Measurements from ENCODE around the gene ENDOD1. TPM values are rescaled to one million over a fixed set of nuclear protein-coding genes. Genes with fewer than 3 reads are reported as not detected.

Gene ENDOD1
- polyA plus RNA-seq, 3 donors, result 18.1 to 24.4 (median 22.4) TPM

DNA sequence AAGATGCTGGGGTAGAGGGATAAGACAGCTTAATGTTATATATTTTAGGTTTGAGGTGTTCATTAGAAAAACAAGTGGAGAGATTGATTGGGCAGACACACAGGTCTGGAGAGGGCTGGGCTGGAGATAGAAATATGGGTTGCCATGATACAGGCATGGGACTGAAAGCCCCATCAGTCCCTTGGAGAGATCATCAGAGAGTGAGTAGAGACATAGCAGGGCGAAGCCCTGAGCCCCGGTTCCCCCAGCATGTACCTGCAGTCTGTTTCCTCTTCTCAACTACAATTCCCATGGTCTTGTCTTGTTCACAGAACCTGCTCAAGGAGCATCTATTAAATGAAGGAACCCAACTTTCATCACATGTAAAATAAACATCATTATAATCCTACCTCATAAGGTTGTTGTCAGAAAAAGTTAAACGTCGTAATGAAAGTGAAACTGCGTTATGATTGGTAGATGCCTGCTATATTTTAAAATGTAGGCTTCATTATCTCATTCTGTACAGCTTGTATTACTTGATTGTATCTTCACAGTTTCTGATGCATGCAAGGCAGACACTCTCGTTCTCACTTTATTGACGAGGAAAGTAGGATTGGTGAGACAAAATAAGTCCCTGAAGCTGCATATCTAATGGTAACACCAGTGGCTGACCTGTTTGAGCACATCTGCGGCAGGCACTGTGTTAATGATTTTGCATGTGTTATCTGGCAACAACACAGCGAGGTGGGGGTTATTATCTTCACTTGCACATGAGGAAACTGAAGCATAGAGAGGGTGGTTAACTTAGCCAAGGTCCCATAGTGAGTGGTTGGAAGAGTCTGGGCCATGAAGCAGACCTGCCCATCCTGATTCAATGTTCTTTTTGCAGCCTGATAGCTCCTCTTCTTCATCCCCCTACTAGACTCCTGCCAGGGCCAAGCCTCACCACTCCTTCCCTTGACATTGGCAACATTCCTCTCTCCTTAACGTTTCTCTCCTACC is 63.5 kb downstream of the ENDOD1 start:
- DNase-seq (ENCODE audit: extremely low read depth in 1 of 11, low read depth in 9 of 11, low spot score in 4 of 11), result no peak

DNA sequence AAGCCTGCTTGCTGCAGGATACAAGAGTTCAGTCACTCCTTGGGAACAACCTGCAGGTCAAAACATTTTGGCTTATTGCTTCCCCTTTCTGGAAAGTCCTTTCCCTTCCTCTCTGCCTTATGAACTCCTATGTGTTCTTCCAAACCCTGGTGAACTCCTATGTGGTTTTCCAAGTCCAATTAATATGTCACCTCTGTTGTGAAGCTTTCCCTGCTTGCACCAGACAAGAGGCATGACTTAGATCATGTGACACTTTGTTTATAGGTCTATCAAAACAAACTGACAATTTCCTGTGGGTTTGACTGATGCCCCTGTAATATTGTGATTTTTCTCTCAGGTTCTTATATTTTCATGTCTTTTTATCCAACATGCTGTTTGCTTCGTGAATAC is 64.2 kb downstream of the ENDOD1 start:
- DNase-seq (ENCODE audit: extremely low read depth in 1 of 11, low read depth in 9 of 11, low spot score in 4 of 11), result no peak

DNA sequence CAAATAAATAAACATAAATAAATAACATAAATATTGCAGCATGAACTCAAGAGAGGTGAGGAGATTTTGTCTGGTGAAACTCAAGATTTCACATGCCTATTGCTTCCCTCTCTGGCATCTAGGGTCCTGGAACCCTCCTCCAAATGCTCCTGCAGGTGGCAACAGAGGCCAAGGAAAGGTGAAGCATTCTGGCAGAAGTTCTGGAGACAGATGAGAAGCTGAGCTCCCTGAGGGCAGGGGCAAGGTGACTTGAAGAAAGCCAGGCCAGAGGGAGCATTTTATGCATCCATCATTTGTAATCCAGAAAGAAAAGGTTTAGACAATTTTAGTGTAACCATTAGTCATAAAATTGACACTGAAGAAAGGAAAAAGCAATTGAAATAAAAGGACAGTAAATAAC is 64.9 kb downstream of the ENDOD1 start:
- DNase-seq (ENCODE audit: extremely low read depth in 1 of 11, low read depth in 9 of 11, low spot score in 4 of 11), result peak in 6 of 11 donors; percentile 24 to 67 (median 44)

DNA sequence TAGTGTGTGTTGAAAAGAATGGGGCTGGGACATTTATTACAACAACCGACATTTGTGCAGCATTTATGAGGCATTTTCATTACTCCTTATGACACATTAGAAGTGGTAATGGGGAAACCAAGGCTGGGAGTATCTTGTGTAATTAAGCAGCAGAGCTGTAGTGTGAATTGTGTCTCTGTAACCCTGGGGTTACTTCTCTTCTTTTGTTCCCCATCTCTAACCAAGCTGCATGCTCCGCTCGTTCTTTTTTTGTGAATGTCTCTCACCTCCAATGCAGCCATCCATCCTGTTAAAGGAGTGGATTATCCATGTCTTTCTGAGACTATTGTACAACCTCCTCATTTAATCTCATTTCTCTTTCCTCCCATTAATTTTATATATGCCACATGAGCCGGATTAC is 65.7 kb downstream of the ENDOD1 start:
- DNase-seq (ENCODE audit: extremely low read depth in 1 of 11, low read depth in 9 of 11, low spot score in 4 of 11), result no peak

DNA sequence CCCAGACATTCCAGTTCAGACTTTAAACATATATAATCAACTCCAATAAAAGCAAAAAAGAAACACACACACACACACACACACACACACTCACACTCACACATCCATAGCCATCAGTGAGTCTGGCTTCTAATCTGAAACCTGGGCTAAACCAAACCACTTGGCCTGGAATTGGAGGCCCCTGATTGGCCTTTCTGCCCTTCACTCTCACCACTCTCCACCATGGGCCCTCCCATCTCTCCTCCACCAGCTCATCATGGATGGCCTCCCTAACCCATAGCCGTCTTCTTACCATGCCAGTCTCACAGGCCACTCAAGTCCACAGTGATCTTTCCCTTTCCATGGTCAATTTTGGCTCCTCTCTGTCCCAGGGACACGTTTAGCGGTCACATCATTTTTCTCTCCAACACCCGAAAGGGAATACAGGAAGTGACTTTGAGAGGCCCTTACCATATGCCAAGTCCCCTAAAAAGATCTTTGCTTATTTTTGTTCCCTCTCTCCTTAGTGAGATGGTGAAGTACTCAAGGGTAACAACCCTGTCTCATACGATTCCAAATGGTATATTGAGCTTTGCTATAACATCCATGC is 66.6 kb downstream of the ENDOD1 start:
- DNase-seq (ENCODE audit: extremely low read depth in 1 of 11, low read depth in 9 of 11, low spot score in 4 of 11), result no peak

DNA sequence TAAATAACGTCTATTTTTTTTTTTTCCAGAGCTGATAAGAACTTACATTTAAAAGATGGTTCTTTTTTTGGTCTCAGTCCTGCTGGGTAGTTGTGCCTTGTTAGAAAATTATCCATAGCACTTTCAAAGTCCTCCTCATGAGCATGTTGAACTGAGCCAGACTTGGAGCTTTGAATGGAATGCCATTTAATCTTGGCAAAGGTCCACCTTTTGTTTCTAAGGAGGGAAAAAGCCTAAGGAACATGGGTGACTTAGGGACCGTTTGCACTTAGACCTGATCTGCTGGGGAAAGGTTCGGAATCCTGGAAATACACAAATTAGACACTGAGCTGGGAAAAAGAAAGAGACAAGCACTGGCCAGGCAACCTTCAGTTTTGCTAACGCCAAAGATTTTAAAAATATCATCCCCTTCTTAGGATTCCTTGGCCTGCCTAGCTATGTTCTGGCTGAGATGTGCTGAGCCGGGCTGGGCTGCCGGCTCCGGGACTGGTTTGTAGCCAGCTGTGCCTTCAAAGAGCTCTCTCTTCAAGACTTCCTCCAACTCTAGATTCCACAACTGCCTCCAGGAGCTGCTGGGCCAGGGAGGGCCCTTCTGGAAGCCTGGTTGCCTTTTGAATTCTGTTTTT is 67.4 kb downstream of the ENDOD1 start:
- DNase-seq (ENCODE audit: extremely low read depth in 1 of 11, low read depth in 9 of 11, low spot score in 4 of 11), result no peak

DNA sequence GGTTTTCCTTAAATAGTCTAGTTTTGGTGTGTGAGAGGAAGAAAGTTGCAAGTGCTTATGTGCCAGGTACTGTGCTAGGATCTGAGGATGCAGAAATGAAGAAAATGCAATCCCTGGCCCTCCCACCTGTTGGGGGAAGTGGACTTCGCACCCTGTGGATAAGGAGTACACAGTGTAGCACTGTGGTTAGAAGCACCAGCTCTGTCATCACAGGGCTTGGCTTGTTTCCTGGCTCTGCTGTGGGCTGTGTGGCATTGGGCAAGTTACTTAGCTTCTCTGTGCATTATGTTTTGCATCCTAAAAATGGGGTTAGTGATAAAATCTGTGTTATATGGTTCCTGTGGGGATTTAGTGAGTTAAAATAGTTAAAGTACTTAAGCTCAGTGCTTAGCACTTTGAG is 68.2 kb downstream of the ENDOD1 start:
- no peak for DNase-seq (ENCODE audit: extremely low read depth in 1 of 11, low read depth in 9 of 11, low spot score in 4 of 11)

DNA sequence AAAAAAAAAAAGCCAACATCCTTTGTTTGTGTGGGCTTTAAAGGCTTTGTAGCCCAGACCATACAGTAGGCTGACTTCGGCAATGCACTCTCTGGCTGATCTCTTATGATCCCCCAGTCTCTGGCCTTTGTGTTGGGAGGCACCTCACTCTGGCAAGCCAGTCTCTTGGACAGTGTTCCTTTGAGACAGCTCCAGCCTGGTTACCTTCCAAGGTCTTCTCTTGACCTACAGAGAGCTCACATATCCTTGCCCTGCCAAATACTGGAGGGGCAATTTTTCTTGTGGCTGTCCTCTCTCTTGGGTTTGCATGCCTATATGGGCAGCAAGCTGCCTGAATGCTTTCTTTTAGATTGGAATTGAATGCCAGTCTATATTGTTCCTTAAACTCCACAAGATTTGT is 71.6 kb downstream of the ENDOD1 start:
- no peak for DNase-seq (ENCODE audit: extremely low read depth in 1 of 11, low read depth in 9 of 11, low spot score in 4 of 11)

DNA sequence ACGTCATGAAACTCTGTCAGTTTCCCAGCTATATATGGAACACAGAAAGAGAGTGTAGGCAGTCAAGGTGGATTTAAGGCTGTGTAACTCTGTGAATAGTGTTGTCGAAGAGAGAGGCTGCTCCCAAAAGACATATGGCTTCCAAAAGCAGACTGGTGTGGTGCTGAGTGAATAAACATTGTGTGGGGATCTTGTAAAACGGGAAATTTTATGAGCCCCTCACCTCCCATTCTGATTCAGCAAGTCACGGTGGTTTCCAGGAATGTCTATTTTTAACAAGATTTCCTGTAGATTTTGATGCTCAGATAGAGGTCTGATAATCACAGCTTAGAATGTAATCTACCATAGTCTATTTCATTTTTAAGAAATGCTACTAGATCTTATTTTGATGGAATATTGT is 73.5 kb downstream of the ENDOD1 start:
- no peak for DNase-seq (ENCODE audit: extremely low read depth in 1 of 11, low read depth in 9 of 11, low spot score in 4 of 11)

DNA sequence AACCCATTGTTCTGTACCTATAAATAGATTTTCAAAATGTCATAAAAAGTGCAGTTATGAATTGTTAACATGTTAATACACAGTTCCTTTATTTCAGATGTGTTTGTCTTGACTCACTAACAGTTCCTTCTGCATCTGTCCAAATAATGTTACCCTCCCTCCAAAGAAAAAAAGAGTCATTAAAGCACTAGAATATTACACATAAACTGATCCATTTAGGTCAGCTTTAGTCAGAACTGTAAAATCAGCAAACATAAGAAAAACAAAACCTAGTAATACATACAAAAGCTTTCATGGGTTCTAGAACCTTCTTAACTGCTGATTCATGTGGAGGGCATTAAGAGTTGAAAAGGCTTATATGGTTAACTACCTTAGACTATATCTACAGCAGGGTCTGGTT is 76.0 kb downstream of the ENDOD1 start:
- DNase-seq (ENCODE audit: extremely low read depth in 1 of 11, low read depth in 9 of 11, low spot score in 4 of 11), result no peak

DNA sequence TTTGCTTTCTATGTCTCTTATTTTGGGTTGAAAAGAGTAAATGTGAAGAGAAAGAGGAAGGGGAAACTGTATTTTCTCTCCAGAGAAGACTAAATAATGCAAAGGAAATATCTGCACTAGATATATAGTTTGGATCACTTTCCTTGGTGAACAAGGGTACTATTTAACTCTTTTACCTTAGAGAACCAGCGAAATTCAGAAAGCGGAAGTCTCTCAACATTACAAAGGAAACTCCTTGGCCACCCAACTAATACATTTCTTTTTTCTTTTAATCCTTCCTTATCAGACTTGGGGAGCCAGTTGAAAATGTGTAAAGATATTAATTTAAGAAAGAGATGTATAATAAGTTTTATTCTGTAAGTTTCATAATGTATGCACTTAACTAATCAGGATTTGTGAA is 77.1 kb downstream of the ENDOD1 start:
- DNase-seq (ENCODE audit: extremely low read depth in 1 of 11, low read depth in 9 of 11, low spot score in 4 of 11), result no peak

DNA sequence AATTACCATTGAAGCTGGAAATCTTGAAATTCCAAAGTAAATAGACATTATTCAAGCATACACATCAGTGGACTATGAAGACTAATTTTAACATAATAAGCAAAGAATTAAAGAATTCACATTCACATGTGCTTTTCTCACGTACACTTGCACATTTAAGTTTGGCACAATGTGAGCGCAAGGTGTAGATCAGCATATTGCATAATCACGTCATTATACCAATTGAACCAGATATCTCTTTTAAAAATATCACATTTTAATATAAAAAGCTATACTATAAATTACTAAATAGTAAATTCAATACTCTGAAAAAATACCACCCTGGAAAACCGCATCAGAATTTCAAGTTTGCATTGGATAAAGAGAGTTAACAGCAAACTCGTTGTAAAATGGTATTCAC is 80.6 kb downstream of the ENDOD1 start:
- no peak for DNase-seq (ENCODE audit: extremely low read depth in 1 of 11, low read depth in 9 of 11, low spot score in 4 of 11)

DNA sequence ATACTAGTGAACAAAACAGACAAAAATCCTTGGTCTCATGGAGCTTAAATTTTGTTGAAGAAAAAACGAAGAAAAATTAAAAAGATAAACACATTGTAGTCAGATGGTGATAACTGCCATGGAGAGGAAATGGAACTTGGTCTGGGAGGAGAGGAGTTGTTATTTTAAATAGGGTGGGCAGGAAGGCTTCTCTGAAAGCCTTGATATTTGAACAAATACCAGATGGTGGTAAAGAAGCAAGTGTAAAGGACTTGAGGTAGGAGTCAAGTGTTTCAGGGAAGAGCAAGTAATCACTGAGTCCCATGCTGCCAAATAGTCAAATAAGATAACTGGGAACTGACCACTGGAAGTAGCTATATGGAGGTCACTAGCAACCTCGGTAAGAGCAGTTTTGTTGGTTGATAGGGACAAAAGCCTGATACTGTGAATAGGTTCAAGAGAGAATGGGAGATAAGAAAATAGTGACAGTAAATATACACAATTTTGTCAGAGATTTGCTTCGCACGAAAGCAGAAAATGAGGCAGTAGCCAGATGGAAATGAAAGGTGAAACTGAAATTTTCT is 86.3 kb downstream of the ENDOD1 start:
- DNase-seq (ENCODE audit: extremely low read depth in 1 of 11, low read depth in 9 of 11, low spot score in 4 of 11), result no peak

Other genes starting within 250 kb of the ENDOD1 start
- gene CWC15, start 116.3 kb upstream of the ENDOD1 start, polyA plus RNA-seq (ENCODE audit: insufficient read length in 3 of 3), result 100 to 1,000 TPM; 110 to 131 (median 111) TPM
- gene KDM4D, start 116.1 kb upstream of the ENDOD1 start, polyA plus RNA-seq (ENCODE audit: insufficient read length in 3 of 3), result 1 to 10 TPM; 2.0 to 2.1 (median 2.0) TPM
- under 1 TPM; 0.20 to 0.54 (median 0.30) TPM for gene KDM4E, start 64.6 kb upstream of the ENDOD1 start, polyA plus RNA-seq (ENCODE audit: insufficient read length in 3 of 3)
- gene KDM4F, start 40.4 kb upstream of the ENDOD1 start, polyA plus RNA-seq (ENCODE audit: insufficient read length in 3 of 3), result not detected
- gene SRSF8, start 22.9 kb upstream of the ENDOD1 start, polyA plus RNA-seq (ENCODE audit: insufficient read length in 3 of 3), result 10 to 100 TPM; 60.2 to 72.7 (median 60.8) TPM
- gene SESN3, start 141.4 kb downstream of the ENDOD1 start, polyA plus RNA-seq (ENCODE audit: insufficient read length in 3 of 3), result 10 to 100 TPM; 65.3 to 80.8 (median 71.1) TPM